ENCODE results near the gene WRAP73.
A peak's percentile ranks its signal among the peaks of the same experiment; 100 is the strongest.
"Not testable (repeated sequence)": the region's sequence is repeated elsewhere in the genome, so short reads cannot be mapped to it uniquely, and the experiment has no call there.

The WRAP73 gene

GRCh38 chr1:3629561-3630160, 20.2 kb downstream of the WRAP73 start:
- no peak for DNase-seq

GRCh38 chr1:3628445-3628844, 21.5 kb downstream of the WRAP73 start:
- no peak for DNase-seq

- DNase-seq = no peak
Measured at GRCh38 chr1:3627515-3628253, 22.2 kb downstream of the WRAP73 start.

- DNase-seq = no peak
Measured at GRCh38 chr1:3626025-3626424, 23.9 kb downstream of the WRAP73 start.

GRCh38 chr1:3625151-3625907, 24.6 kb downstream of the WRAP73 start:
- DNase-seq = peak; percentile 23

- peak; percentile 99 for DNase-seq
Measured at GRCh38 chr1:3624200-3625136, 25.4 kb downstream of the WRAP73 start, which contains the start of gene TPRG1L. Gene TPRG1L (plus strand): TSS chr1:3625015. CDS start chr1:3625073, 58 bp downstream.

- no peak for DNase-seq
Measured at GRCh38 chr1:3623441-3624199, 26.3 kb downstream of the WRAP73 start.

- DNase-seq = not testable (repeated sequence)
Measured at GRCh38 chr1:3622102-3622501, 27.8 kb downstream of the WRAP73 start.

GRCh38 chr1:3621151-3621671, 28.7 kb downstream of the WRAP73 start:
- DNase-seq = not testable (repeated sequence)

GRCh38 chr1:3620708-3621107, 29.2 kb downstream of the WRAP73 start:
- DNase-seq = no peak

- DNase-seq = peak; percentile 82
Measured at GRCh38 chr1:3618881-3619671, 30.8 kb downstream of the WRAP73 start.

GRCh38 chr1:3618531-3618880, 31.4 kb downstream of the WRAP73 start:
- no peak for DNase-seq

- no peak for DNase-seq
Measured at GRCh38 chr1:3617806-3618345, 32.0 kb downstream of the WRAP73 start.

- no peak for DNase-seq
Measured at GRCh38 chr1:3616861-3617260, 33.0 kb downstream of the WRAP73 start.

- no peak for DNase-seq
Measured at GRCh38 chr1:3614755-3615742, 34.9 kb downstream of the WRAP73 start.

- no peak for DNase-seq
Measured at GRCh38 chr1:3612123-3612522, 37.8 kb downstream of the WRAP73 start.

- DNase-seq = peak; percentile 61
Measured at GRCh38 chr1:3611170-3612019, 38.5 kb downstream of the WRAP73 start, which contains the start of gene MEGF6. Gene MEGF6 (minus strand): TSS chr1:3611508. CDS start chr1:3611268, 240 bp downstream.

GRCh38 chr1:3610527-3611169, 39.3 kb downstream of the WRAP73 start:
- no peak for DNase-seq

Measured in stimulated activated CD4-positive, alpha-beta T cell treated with anti-CD3 and anti-CD28 coated beads, Interleukin-4, amount 100 ng/mL, for 24 hours (primary cell).